GM12873 (cell line): ENCODE results near the gene GRAMD1A.

Experiments
- CTCF ChIP-seq: IDR thresholded peaks from 2 replicates; pipeline ENCODE4 v1.5.1; 2012; ENCODE audit warnings: low read depth, mild to moderate bottlenecking, moderate library complexity, low read length, control low read depth; ENCODE audit not compliant: insufficient read depth; ENCODE audit errors: missing control alignments

GRAMD1A gene

GRCh38 chr19:35038623-35039512 lies 38.7 kb downstream of the GRAMD1A start:
- no peak for TF ChIP-seq CTCF

GRCh38 chr19:35039881-35040825 lies 40.0 kb downstream of the GRAMD1A start:
- TF ChIP-seq CTCF, result no peak

GRCh38 chr19:35040826-35041547 lies 40.9 kb downstream of the GRAMD1A start:
- TF ChIP-seq CTCF, result no peak

- no peak for TF ChIP-seq CTCF
Observed at GRCh38 chr19:35041548-35042055, 41.5 kb downstream of the GRAMD1A start, which contains the start of gene HPN. HPN (plus strand) TSS chr19:35041721; CDS start chr19:35042507, 786 bp downstream.

- no peak for TF ChIP-seq CTCF
Observed at GRCh38 chr19:35042056-35042730, 42.1 kb downstream of the GRAMD1A start.

- no peak for TF ChIP-seq CTCF
Observed at GRCh38 chr19:35042954-35043604, 43.0 kb downstream of the GRAMD1A start.
